Keratinocyte (primary cell): ENCODE data around the gene UBE2C.

Experiments
- EZH2 ChIP-seq: IDR thresholded peaks from one replicate; pipeline ENCODE4 v1.6.1; 2012; ENCODE audit warnings: inconsistent platforms, mild to moderate bottlenecking, low read length, moderate library complexity
- TF ChIP-seq, protein P1 (sequence below), 3 experiments: IDR thresholded peaks in 1 of 3; conservative IDR thresholded peaks in 1 of 3; optimal IDR thresholded peaks in 1 of 3; 2 replicates in 2 of 3; 3 replicates in 1 of 3; pipeline versions ENCODE3 to v1.5.1; 2011; ENCODE audit warnings: low read length in 3 of 3, mild to moderate bottlenecking in 3 of 3, moderate library complexity in 2 of 3, control low read depth in 1 of 3, inconsistent platforms in 1 of 3; ENCODE audit not compliant: insufficient read depth in 2 of 3; ENCODE audit errors: extremely low read depth in 1 of 3

DNA sequence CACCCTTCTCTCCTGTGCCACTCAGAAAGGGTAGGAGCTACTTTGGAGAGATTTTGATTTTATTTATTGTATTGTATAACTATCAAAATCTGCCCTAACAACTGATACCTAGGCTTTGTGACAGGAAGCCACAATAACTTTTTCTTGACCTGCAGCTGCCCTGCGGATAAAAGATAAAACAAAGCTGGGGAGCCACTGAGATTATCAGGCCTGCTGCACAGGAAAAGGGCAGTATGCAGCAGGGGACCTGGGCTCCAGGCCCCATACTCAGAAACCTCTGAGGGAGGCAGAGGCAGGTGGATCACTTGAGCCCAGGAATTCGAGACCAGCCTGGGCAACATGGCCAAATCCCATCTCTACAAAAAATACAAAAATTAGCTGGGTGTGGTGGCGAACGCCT is 20.2 kb downstream of the UBE2C start:
- TF ChIP-seq, protein P1, sequence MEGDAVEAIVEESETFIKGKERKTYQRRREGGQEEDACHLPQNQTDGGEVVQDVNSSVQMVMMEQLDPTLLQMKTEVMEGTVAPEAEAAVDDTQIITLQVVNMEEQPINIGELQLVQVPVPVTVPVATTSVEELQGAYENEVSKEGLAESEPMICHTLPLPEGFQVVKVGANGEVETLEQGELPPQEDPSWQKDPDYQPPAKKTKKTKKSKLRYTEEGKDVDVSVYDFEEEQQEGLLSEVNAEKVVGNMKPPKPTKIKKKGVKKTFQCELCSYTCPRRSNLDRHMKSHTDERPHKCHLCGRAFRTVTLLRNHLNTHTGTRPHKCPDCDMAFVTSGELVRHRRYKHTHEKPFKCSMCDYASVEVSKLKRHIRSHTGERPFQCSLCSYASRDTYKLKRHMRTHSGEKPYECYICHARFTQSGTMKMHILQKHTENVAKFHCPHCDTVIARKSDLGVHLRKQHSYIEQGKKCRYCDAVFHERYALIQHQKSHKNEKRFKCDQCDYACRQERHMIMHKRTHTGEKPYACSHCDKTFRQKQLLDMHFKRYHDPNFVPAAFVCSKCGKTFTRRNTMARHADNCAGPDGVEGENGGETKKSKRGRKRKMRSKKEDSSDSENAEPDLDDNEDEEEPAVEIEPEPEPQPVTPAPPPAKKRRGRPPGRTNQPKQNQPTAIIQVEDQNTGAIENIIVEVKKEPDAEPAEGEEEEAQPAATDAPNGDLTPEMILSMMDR (optimal IDR thresholded peaks at IDR 0.05 in 1 of 3, IDR thresholded peaks at IDR 0.05 in 1 of 3, conservative IDR thresholded peaks at IDR 0.05 in 1 of 3; ENCODE audit: extremely low read depth in 1 of 3, insufficient read depth in 2 of 3, low read length in 3 of 3), result no peak
- TF ChIP-seq EZH2, result no peak
